ENCODE results near the gene TSPYL4. TPM values are rescaled to one million over a fixed set of nuclear protein-coding genes. Genes with fewer than 3 reads are reported as not detected.

TSPYL4 gene
- total and polyA plus RNA-seq, 2 donors (not counting 1 experiment from before 2014, with no cell fraction given), result 20.6 to 21.4 TPM

DNA sequence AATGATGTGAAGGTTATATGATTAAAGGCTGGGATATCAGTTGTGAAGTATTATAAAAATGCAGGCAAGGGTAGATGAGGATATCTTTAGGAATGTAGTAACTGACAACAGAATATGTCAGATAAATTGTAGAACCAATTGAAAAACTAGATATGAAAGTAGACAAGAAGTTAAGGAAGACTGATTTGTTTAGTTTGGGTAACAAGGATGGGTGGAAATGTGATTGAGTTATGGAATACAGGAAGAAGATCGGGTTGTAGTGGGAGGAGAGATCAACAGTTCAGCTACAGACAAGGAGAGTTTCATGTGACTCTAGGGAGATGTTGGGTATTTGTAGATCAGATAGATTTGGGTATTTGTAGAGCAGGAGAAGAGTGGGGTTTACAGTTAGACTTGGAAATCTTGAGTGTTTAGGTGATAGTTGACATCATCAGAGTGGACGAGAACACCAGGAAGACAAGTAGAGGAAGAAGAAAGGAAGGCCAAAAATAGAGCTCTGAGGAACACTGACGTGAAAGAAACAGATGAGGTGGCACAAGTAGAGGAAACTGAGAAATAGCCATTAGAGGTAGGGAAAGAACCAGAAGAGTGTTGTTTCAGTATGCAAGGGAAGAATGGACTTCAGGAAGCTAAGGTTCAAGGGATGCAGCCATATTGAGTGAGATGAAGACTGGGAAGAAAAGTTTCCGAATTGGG, 38.0 kb upstream of the TSPYL4 start:
- Mint-ChIP-seq H3K27ac (no peak overlapping the region), H3K27me3 (no peaks in the 10 kb centered on the region), H3K4me1 (no peaks in the 10 kb centered on the region), H3K4me3 (no peak overlapping the region), H3K9me3 (ENCODE audit: insufficient read depth) (no peaks in the 10 kb centered on the region)
- TF ChIP-seq EZH2 (IDR thresholded peaks at IDR 0.05; ENCODE audit: borderline replicate concordance, insufficient read depth, low read depth, low read length, poor library complexity, severe bottlenecking), result no peak
- TF ChIP-seq, protein P1, sequence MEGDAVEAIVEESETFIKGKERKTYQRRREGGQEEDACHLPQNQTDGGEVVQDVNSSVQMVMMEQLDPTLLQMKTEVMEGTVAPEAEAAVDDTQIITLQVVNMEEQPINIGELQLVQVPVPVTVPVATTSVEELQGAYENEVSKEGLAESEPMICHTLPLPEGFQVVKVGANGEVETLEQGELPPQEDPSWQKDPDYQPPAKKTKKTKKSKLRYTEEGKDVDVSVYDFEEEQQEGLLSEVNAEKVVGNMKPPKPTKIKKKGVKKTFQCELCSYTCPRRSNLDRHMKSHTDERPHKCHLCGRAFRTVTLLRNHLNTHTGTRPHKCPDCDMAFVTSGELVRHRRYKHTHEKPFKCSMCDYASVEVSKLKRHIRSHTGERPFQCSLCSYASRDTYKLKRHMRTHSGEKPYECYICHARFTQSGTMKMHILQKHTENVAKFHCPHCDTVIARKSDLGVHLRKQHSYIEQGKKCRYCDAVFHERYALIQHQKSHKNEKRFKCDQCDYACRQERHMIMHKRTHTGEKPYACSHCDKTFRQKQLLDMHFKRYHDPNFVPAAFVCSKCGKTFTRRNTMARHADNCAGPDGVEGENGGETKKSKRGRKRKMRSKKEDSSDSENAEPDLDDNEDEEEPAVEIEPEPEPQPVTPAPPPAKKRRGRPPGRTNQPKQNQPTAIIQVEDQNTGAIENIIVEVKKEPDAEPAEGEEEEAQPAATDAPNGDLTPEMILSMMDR (IDR thresholded peaks at IDR 0.05), result no peak
- POLR2A ChIA-PET, result no interaction called here
- Histone ChIP-seq H3K9ac (ENCODE audit: low read length) (no peak overlapping the region), H3K27me3 (replicated peaks in 1 of 4; ENCODE audit: control extremely low read depth in 1 of 4, control insufficient read depth in 3 of 4, insufficient read depth in 4 of 4, low read length in 3 of 4) (no peaks in the 10 kb centered on the region), H2AFZ (ENCODE audit: insufficient read depth, low read depth, low read length, poor library complexity, severe bottlenecking) (no peak overlapping the region), H3K36me3 (replicated peaks in 1 of 2; ENCODE audit: control extremely low read depth in 1 of 2, control insufficient read depth in 1 of 2, extremely low read depth in 1 of 2, insufficient read depth in 2 of 2, low read length in 1 of 2) (no peaks in the 10 kb centered on the region), H3K27ac (ENCODE audit: low read length in 2 of 2) (no peak overlapping the region), H3K4me1 (ENCODE audit: control insufficient read depth in 2 of 2, insufficient read depth in 2 of 2, low read length in 2 of 2) (no peaks in the 10 kb centered on the region), H4K20me1 (ENCODE audit: control insufficient read depth, insufficient read depth, low read length, poor library complexity, severe bottlenecking) (no peaks in the 10 kb centered on the region), H3K79me2 (ENCODE audit: control insufficient read depth, insufficient read depth, low read length) (peaks cover 11% of the 10 kb centered on the region), H3K9me3 (ENCODE audit: control extremely low read depth in 1 of 3, control insufficient read depth in 2 of 3, insufficient read depth in 1 of 3, low read length in 2 of 3) (no peaks in the 10 kb centered on the region), H3K4me3 (ENCODE audit: control extremely low read depth in 1 of 5, extremely low read depth in 1 of 5, insufficient read depth in 1 of 5, low read depth in 2 of 5, low read length in 4 of 5) (no peak overlapping the region), H3K4me2 (replicated peaks; ENCODE audit: low read depth, low read length, poor library complexity, severe bottlenecking) (no peak overlapping the region)
- intact Hi-C loops (cut with micrococcal nuclease), result no loop called here
- CTCF ChIA-PET, result interaction anchor here (0.8 to 7.9 kb wide), 7 partner anchors 11 to 269 kb away, joined by 3 to 151 read pairs (median 6); no protein-coding TSS in a partner anchor
- WGBS (ENCODE audit: insufficient coverage), result 54% methylated on average over 4 of the region's 4 CpGs
- ATAC-seq (ENCODE audit: low read depth) (no peak), DNase-seq (no peak)

DNA sequence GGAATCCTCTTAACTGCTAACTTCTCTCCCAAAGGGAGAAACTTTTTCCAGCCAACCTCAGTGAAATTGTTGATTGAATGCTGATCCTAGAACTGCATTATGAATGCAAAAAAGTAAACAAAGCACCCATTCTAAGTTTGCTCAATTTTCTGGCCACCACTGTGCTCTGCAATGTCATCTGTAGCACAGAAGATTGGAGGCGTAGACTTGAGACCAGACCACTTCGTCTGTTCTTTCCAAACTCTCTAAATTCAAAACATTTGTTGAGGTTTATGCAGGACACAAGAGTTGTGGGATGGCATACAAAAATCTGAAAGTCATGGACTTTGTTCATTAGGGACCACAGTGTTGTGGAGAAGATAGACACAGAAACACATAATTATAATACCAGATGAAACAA, 36.9 kb upstream of the TSPYL4 start:
- H3K9me3 ChIP-seq (ENCODE audit: control extremely low read depth in 1 of 3, control insufficient read depth in 2 of 3, insufficient read depth in 1 of 3, low read length in 2 of 3), result no peaks in the 10 kb centered on the region
- WGBS (ENCODE audit: insufficient coverage), result no CpG with 5 or more reads among the region's 2 CpGs
- POLR2A ChIA-PET, result no interaction called here

More for the DNA sequence above, 36.9 kb upstream of the TSPYL4 start:
- Histone ChIP-seq H3K27me3 (replicated peaks in 1 of 4; ENCODE audit: control extremely low read depth in 1 of 4, control insufficient read depth in 3 of 4, insufficient read depth in 4 of 4, low read length in 3 of 4) (no peaks in the 10 kb centered on the region), H3K4me3 (ENCODE audit: control extremely low read depth in 1 of 5, extremely low read depth in 1 of 5, insufficient read depth in 1 of 5, low read depth in 2 of 5, low read length in 4 of 5) (no peak overlapping the region), H3K27ac (ENCODE audit: low read length in 2 of 2) (no peak overlapping the region), H3K79me2 (ENCODE audit: control insufficient read depth, insufficient read depth, low read length) (peaks cover 14% of the 10 kb centered on the region), H4K20me1 (ENCODE audit: control insufficient read depth, insufficient read depth, low read length, poor library complexity, severe bottlenecking) (no peaks in the 10 kb centered on the region), H3K9ac (ENCODE audit: low read length) (no peak overlapping the region), H2AFZ (ENCODE audit: insufficient read depth, low read depth, low read length, poor library complexity, severe bottlenecking) (no peak overlapping the region), H3K36me3 (replicated peaks in 1 of 2; ENCODE audit: control extremely low read depth in 1 of 2, control insufficient read depth in 1 of 2, extremely low read depth in 1 of 2, insufficient read depth in 2 of 2, low read length in 1 of 2) (no peaks in the 10 kb centered on the region), H3K4me1 (ENCODE audit: control insufficient read depth in 2 of 2, insufficient read depth in 2 of 2, low read length in 2 of 2) (no peaks in the 10 kb centered on the region), H3K4me2 (replicated peaks; ENCODE audit: low read depth, low read length, poor library complexity, severe bottlenecking) (no peak overlapping the region)
- Mint-ChIP-seq H3K9me3 (ENCODE audit: insufficient read depth) (no peaks in the 10 kb centered on the region), H3K27ac (no peak overlapping the region), H3K27me3 (no peaks in the 10 kb centered on the region), H3K4me1 (no peaks in the 10 kb centered on the region), H3K4me3 (no peak overlapping the region)
- intact Hi-C loops (cut with micrococcal nuclease), result no loop called here
- TF ChIP-seq, protein P1 (IDR thresholded peaks at IDR 0.05), result no peak
- no peak for TF ChIP-seq EZH2 (IDR thresholded peaks at IDR 0.05; ENCODE audit: borderline replicate concordance, insufficient read depth, low read depth, low read length, poor library complexity, severe bottlenecking)
- no peak for ATAC-seq (ENCODE audit: low read depth)
- no peak for DNase-seq
- CTCF ChIA-PET, result interaction anchor here (1.0 to 7.9 kb wide), 6 partner anchors 10 to 270 kb away, joined by 3 to 151 read pairs (median 12); no protein-coding TSS in a partner anchor
